SK-N-SH (cell line): ENCODE data around the gene IL17REL. TPM values are rescaled to one million over a fixed set of nuclear protein-coding genes. Genes with fewer than 3 reads are reported as not detected.

Experiments
- CTCF ChIA-PET: fragments of 300-600, 350-600 bp; formaldehyde crosslinking; extraction: SDS; loops from one replicate; lab custom pipeline; 2021; lab: Yijun Ruan, JAX
- POLR2A ChIA-PET: fragments of 350-600 bp; sonication (Branson Sonifier 250); formaldehyde crosslinking; extraction: SDS; loops from one replicate; lab custom pipeline; 2020; ENCODE audit warnings: antibody characterized with exemption, inconsistent platforms; lab: Yijun Ruan, JAX
- DNase-seq: peaks from one replicate; pipeline ENCODE4 v3.0.0; 2012
- H2AFZ ChIP-seq: fragments of 200-600 bp; sonication (generic); 2 replicates; pipeline ENCODE4 v1.8.1; 2016; ENCODE audit warnings: antibody characterized with exemption, mild to moderate bottlenecking, low read depth
- H3F3A ChIP-seq: fragments of 200-600 bp; sonication (generic); replicated peaks from 2 replicates; pipeline ENCODE3; 2016; ENCODE audit warnings: antibody characterized with exemption, mild to moderate bottlenecking; ENCODE audit not compliant: insufficient read depth
- H3K27ac ChIP-seq, 2 experiments: fragments of 200-500 bp in 1 of 2; fragments of 200-600 bp in 1 of 2; sonication (Bioruptor generic) in 1 of 2; sonication (generic), shearing (Covaris generic) in 1 of 2; 2 replicates each; pipeline versions ENCODE4 v1.5.1 to v1.6.1; 2014 to 2016; ENCODE audit warnings: low read depth in 2 of 2, inconsistent platforms in 1 of 2, low read length in 1 of 2, mild to moderate bottlenecking in 1 of 2, mixed read lengths in 1 of 2
- H3K27me3 ChIP-seq: fragments of 200-600 bp; sonication (generic), shearing (Covaris generic); 2 replicates; pipeline ENCODE4 v1.6.1; 2016; ENCODE audit warnings: mixed run types; ENCODE audit not compliant: insufficient read depth
- H3K36me3 ChIP-seq, 2 experiments: fragments of 200-500 bp in 1 of 2; fragments of 200-600 bp in 1 of 2; sonication (Bioruptor generic) in 1 of 2; sonication (generic) in 1 of 2; replicated peaks in 1 of 2; 2 replicates each; pipeline versions ENCODE3 to v1.5.1; 2014 to 2016; ENCODE audit warnings: low read length in 1 of 2, mild to moderate bottlenecking in 1 of 2; ENCODE audit not compliant: insufficient read depth in 2 of 2, control insufficient read depth in 1 of 2
- H3K4me1 ChIP-seq, 2 experiments: fragments of 200-500 bp in 1 of 2; fragments of 200-600 bp in 1 of 2; sonication (Bioruptor generic) in 1 of 2; sonication (generic), shearing (Covaris generic) in 1 of 2; 2 replicates each; pipeline versions ENCODE4 v1.5.1 to v1.6.1; 2014 to 2016; ENCODE audit warnings: low read depth in 1 of 2, low read length in 1 of 2, mixed run types in 1 of 2; ENCODE audit not compliant: insufficient read depth in 2 of 2, control insufficient read depth in 1 of 2
- H3K4me2 ChIP-seq: fragments of 200-600 bp; sonication (generic), shearing (Covaris generic); 2 replicates; pipeline ENCODE4 v1.6.1; 2017; ENCODE audit warnings: mixed run types
- H3K4me3 ChIP-seq, 2 experiments: fragments of 200-500 bp in 1 of 2; fragments of 200-600 bp in 1 of 2; sonication (Bioruptor generic) in 1 of 2; sonication (generic), shearing (Covaris generic) in 1 of 2; 2 replicates each; pipeline versions ENCODE4 v1.5.1 to v1.8.1; 2014 to 2016; ENCODE audit warnings: low read depth in 2 of 2, inconsistent platforms in 1 of 2, low read length in 1 of 2, mild to moderate bottlenecking in 1 of 2, mixed read lengths in 1 of 2, moderate library complexity in 1 of 2
- H3K79me2 ChIP-seq: fragments of 200-600 bp; sonication (generic); 2 replicates; pipeline ENCODE4 v1.8.1; 2017; ENCODE audit warnings: mild to moderate bottlenecking; ENCODE audit not compliant: insufficient read depth
- H3K9ac ChIP-seq: fragments of 200-600 bp; sonication (generic); 2 replicates; pipeline ENCODE4 v1.6.1; 2017; ENCODE audit warnings: mixed run types
- H3K9me2 ChIP-seq: fragments of 200-600 bp; sonication (generic); 2 replicates; pipeline ENCODE4 v1.6.1; 2017; ENCODE audit warnings: mixed run types
- H3K9me3 ChIP-seq: fragments of 200-600 bp; sonication (generic); 2 replicates; pipeline ENCODE4 v1.6.1; 2017; ENCODE audit warnings: mixed run types, mild to moderate bottlenecking, moderate library complexity
- H4K20me1 ChIP-seq: fragments of 200-600 bp; sonication (generic); 2 replicates; pipeline ENCODE4 v1.6.1; 2017; ENCODE audit warnings: mild to moderate bottlenecking, mixed run types; ENCODE audit not compliant: insufficient read depth
- CHD2 ChIP-seq: fragments of 150-350 bp; IDR thresholded peaks from 2 replicates; pipeline ENCODE4 v1.6.1; 2018; ENCODE audit warnings: low read length; ENCODE audit not compliant: partially characterized antibody
- ELF1 ChIP-seq: IDR thresholded peaks from 2 replicates; pipeline ENCODE4 v1.4.0; 2012
- EP300 ChIP-seq, 2 experiments: IDR thresholded peaks; 2 replicates each; pipeline versions ENCODE4 v1.4.0 to v1.6.1; 2012; ENCODE audit warnings: borderline replicate concordance in 1 of 2, low read depth in 1 of 2, low read length in 1 of 2
- EZH2phosphoT487 ChIP-seq: fragments of 200-600 bp; sonication (generic); IDR thresholded peaks from 2 replicates; pipeline ENCODE4 v1.6.1; 2017; ENCODE audit warnings: low read depth, mixed run types, mild to moderate bottlenecking, antibody characterized with exemption, moderate library complexity, borderline replicate concordance
- GATA2 ChIP-seq: sonication (generic); formaldehyde crosslinking; IDR thresholded peaks from 2 replicates; pipeline ENCODE4 v1.5.0; 2020; ENCODE audit warnings: mild to moderate bottlenecking, missing genetic modification reagents
- JUND ChIP-seq: IDR thresholded peaks from 2 replicates; pipeline ENCODE4 v1.4.0; 2012
- MEF2A ChIP-seq: IDR thresholded peaks from 2 replicates; pipeline ENCODE4 v1.4.0; 2012; ENCODE audit warnings: low read depth, borderline replicate concordance
- POLR2AphosphoS5 ChIP-seq: IDR thresholded peaks from 2 replicates; pipeline ENCODE4 v1.6.1; 2012; ENCODE audit warnings: low read depth, low read length
- RFX5 ChIP-seq: IDR thresholded peaks from 2 replicates; pipeline ENCODE4 v1.6.1; 2012; ENCODE audit warnings: mild to moderate bottlenecking, improper control_type of control experiment, low read length
- SIN3A ChIP-seq: IDR thresholded peaks from 2 replicates; pipeline ENCODE4 v1.6.1; 2012; ENCODE audit warnings: low read depth, mild to moderate bottlenecking, low read length, moderate library complexity, borderline replicate concordance
- SMC3 ChIP-seq: IDR thresholded peaks from 2 replicates; pipeline ENCODE4 v1.6.1; 2012; ENCODE audit warnings: low read depth, low read length, improper control_type of control experiment
- TEAD4 ChIP-seq: IDR thresholded peaks from 2 replicates; pipeline ENCODE4 v1.4.0; 2012; ENCODE audit warnings: mild to moderate bottlenecking, borderline replicate concordance; ENCODE audit not compliant: insufficient read depth
- YY1 ChIP-seq: IDR thresholded peaks from 2 replicates; pipeline ENCODE4 v1.4.0; 2012; ENCODE audit warnings: low read depth, mild to moderate bottlenecking
- WGBS: methylation state at CpG from one replicate; pipeline ENCODE4 v1.1.6; 2017; ENCODE audit warnings: low lambda C conversion rate; 5-methylcytosine and 5-hydroxymethylcytosine counted together
- polyA plus RNA-seq, 3 experiments: library from polyadenylated mRNA; depleted of rRNA; stranded (reverse); fragments of >200 nt; gene quantifications; 2 replicates each; pipeline ENCODE4 v1.2.3, GENCODE V29; 2012
- TF ChIP-seq, protein P1 (sequence below): IDR thresholded peaks from 2 replicates; pipeline ENCODE4 v1.4.0; 2012; ENCODE audit warnings: low read depth, borderline replicate concordance
- TF ChIP-seq, protein P2 (sequence below): IDR thresholded peaks from 2 replicates; pipeline ENCODE4 v1.6.1; 2012; ENCODE audit warnings: mild to moderate bottlenecking, low read depth, low read length, moderate library complexity
- TF ChIP-seq, protein P3 (sequence below): fragments of 200-600 bp; sonication (generic); IDR thresholded peaks from 2 replicates; pipeline ENCODE4 v1.6.1; 2017; ENCODE audit warnings: antibody characterized with exemption, mild to moderate bottlenecking, moderate library complexity
- TF ChIP-seq, protein P4 (sequence below): IDR thresholded peaks from 2 replicates; pipeline ENCODE4 v1.4.0; 2012; ENCODE audit warnings: low read depth
- TF ChIP-seq, protein P5 (sequence below): IDR thresholded peaks from 2 replicates; pipeline ENCODE4; 2012

IL17REL gene
- polyA plus RNA-seq, 1 of the 3 experiments (the other 2 are of a cell fraction): not detected

DNA sequence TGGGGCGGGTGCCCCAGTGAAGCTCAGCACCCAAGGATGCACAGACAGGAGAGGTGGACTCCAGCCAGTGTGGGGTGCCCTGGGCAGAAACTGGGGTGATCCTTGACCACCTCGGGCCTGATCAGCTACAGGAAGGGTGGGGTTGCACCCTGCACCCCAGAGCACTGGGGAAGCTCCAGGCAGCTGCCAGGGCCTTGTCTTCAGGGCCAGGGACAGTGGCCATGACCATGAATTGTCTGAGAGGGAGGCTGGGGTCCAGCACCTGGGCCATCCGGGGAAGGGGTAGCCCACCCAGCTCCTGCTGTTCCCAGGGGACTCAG lies 17.6 kb downstream of the IL17REL start:
- 43% methylated on average over 1 of the region's 3 CpGs for WGBS
- no peak overlapping the region for H2AFZ ChIP-seq
- no peak overlapping the region for H3K4me2 ChIP-seq
- H3K9me3 ChIP-seq: peaks cover 7% of the 10 kb centered on the region; the same call in 1 of the 2 replicates
- ChIA-PET CTCF (interaction anchor here (2.5 to 4.1 kb wide), 3 partner anchors 13 to 64 kb away, joined by 12 to 45 read pairs (median 28); no protein-coding TSS in a partner anchor), POLR2A (no interaction called here)
- H3K9me2 ChIP-seq: no peaks in the 10 kb centered on the region
- peaks cover 0 to 4% of the 10 kb centered on the region in 2 experiments; a peak in 1 of 4 replicates for H3K4me1 ChIP-seq
- no peaks in the 10 kb centered on the region for H3K27me3 ChIP-seq
- peak; percentile 13 for DNase-seq
- H4K20me1 ChIP-seq: no peaks in the 10 kb centered on the region
- H3K4me3 ChIP-seq: no peak overlapping the region
- H3K27ac ChIP-seq: no peak overlapping the region
- TF ChIP-seq YY1: no peak
- TF ChIP-seq, protein P1, sequence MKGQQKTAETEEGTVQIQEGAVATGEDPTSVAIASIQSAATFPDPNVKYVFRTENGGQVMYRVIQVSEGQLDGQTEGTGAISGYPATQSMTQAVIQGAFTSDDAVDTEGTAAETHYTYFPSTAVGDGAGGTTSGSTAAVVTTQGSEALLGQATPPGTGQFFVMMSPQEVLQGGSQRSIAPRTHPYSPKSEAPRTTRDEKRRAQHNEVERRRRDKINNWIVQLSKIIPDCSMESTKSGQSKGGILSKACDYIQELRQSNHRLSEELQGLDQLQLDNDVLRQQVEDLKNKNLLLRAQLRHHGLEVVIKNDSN: no peak
- TF ChIP-seq, protein P2, sequence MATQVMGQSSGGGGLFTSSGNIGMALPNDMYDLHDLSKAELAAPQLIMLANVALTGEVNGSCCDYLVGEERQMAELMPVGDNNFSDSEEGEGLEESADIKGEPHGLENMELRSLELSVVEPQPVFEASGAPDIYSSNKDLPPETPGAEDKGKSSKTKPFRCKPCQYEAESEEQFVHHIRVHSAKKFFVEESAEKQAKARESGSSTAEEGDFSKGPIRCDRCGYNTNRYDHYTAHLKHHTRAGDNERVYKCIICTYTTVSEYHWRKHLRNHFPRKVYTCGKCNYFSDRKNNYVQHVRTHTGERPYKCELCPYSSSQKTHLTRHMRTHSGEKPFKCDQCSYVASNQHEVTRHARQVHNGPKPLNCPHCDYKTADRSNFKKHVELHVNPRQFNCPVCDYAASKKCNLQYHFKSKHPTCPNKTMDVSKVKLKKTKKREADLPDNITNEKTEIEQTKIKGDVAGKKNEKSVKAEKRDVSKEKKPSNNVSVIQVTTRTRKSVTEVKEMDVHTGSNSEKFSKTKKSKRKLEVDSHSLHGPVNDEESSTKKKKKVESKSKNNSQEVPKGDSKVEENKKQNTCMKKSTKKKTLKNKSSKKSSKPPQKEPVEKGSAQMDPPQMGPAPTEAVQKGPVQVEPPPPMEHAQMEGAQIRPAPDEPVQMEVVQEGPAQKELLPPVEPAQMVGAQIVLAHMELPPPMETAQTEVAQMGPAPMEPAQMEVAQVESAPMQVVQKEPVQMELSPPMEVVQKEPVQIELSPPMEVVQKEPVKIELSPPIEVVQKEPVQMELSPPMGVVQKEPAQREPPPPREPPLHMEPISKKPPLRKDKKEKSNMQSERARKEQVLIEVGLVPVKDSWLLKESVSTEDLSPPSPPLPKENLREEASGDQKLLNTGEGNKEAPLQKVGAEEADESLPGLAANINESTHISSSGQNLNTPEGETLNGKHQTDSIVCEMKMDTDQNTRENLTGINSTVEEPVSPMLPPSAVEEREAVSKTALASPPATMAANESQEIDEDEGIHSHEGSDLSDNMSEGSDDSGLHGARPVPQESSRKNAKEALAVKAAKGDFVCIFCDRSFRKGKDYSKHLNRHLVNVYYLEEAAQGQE: no peak
- TF ChIP-seq EZH2phosphoT487: no peak
- TF ChIP-seq JUND: no peak
- TF ChIP-seq, protein P3, sequence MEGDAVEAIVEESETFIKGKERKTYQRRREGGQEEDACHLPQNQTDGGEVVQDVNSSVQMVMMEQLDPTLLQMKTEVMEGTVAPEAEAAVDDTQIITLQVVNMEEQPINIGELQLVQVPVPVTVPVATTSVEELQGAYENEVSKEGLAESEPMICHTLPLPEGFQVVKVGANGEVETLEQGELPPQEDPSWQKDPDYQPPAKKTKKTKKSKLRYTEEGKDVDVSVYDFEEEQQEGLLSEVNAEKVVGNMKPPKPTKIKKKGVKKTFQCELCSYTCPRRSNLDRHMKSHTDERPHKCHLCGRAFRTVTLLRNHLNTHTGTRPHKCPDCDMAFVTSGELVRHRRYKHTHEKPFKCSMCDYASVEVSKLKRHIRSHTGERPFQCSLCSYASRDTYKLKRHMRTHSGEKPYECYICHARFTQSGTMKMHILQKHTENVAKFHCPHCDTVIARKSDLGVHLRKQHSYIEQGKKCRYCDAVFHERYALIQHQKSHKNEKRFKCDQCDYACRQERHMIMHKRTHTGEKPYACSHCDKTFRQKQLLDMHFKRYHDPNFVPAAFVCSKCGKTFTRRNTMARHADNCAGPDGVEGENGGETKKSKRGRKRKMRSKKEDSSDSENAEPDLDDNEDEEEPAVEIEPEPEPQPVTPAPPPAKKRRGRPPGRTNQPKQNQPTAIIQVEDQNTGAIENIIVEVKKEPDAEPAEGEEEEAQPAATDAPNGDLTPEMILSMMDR: no peak
- no peak for TF ChIP-seq GATA2 (CRISPR knock-in tag)
- TF ChIP-seq RFX5: no peak
- no peak for TF ChIP-seq POLR2AphosphoS5
- no peak for TF ChIP-seq MEF2A
- no peak for TF ChIP-seq EP300 (IDR thresholded peaks at IDR 0.05; ENCODE audit: borderline replicate concordance in 1 of 2, low read depth in 1 of 2, low read length in 1 of 2)
- no peak for TF ChIP-seq ELF1
- TF ChIP-seq, protein P4, sequence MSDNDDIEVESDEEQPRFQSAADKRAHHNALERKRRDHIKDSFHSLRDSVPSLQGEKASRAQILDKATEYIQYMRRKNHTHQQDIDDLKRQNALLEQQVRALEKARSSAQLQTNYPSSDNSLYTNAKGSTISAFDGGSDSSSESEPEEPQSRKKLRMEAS: no peak
- TF ChIP-seq TEAD4: no peak
- no peak for TF ChIP-seq SMC3
- TF ChIP-seq CHD2: no peak
- no peak for TF ChIP-seq SIN3A
- TF ChIP-seq, protein P5, sequence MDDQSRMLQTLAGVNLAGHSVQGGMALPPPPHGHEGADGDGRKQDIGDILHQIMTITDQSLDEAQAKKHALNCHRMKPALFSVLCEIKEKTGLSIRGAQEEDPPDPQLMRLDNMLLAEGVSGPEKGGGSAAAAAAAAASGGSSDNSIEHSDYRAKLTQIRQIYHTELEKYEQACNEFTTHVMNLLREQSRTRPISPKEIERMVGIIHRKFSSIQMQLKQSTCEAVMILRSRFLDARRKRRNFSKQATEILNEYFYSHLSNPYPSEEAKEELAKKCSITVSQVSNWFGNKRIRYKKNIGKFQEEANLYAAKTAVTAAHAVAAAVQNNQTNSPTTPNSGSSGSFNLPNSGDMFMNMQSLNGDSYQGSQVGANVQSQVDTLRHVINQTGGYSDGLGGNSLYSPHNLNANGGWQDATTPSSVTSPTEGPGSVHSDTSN: no peak
- no peak overlapping the region for H3K9ac ChIP-seq
- no peaks in the 10 kb centered on the region for H3K79me2 ChIP-seq
- H3K36me3 ChIP-seq: no peaks in the 10 kb centered on the region
- no peaks in the 10 kb centered on the region for H3F3A ChIP-seq
